ENCODE measurements around the gene CA12.

CA12 gene

GRCh38 chr15:63374686-63375520, 6.7 kb downstream of the CA12 start:
- DNase-seq: no peak

- no peak for DNase-seq
These were observed 7.6 kb downstream of the CA12 start for GRCh38 chr15:63373866-63374548.

GRCh38 chr15:63373330-63373729, 8.3 kb downstream of the CA12 start:
- DNase-seq: no peak

GRCh38 chr15:63372753-63373152, 8.9 kb downstream of the CA12 start:
- DNase-seq: no peak

GRCh38 chr15:63372018-63372705, 9.5 kb downstream of the CA12 start:
- DNase-seq: no peak

GRCh38 chr15:63371297-63371918, 10.2 kb downstream of the CA12 start:
- DNase-seq: no peak

- no peak for DNase-seq
These were observed 10.9 kb downstream of the CA12 start for GRCh38 chr15:63370764-63371163.

- no peak for DNase-seq
These were observed 11.9 kb downstream of the CA12 start for GRCh38 chr15:63369781-63370180.

GRCh38 chr15:63369296-63369695, 12.3 kb downstream of the CA12 start:
- no peak for DNase-seq

GRCh38 chr15:63368503-63368902, 13.1 kb downstream of the CA12 start:
- no peak for DNase-seq

- no peak for DNase-seq
These were observed 13.7 kb downstream of the CA12 start for GRCh38 chr15:63367900-63368299.

- DNase-seq: no peak
These were observed 14.3 kb downstream of the CA12 start for GRCh38 chr15:63367390-63367789.

GRCh38 chr15:63366451-63366850, 15.2 kb downstream of the CA12 start:
- no peak for DNase-seq

GRCh38 chr15:63365273-63365680, 16.4 kb downstream of the CA12 start:
- no peak for DNase-seq

GRCh38 chr15:63364399-63365272, 17.0 kb downstream of the CA12 start:
- no peak for DNase-seq

- no peak for DNase-seq
These were observed 18.4 kb downstream of the CA12 start for GRCh38 chr15:63363292-63363691.

- DNase-seq: no peak
These were observed 18.8 kb downstream of the CA12 start for GRCh38 chr15:63362885-63363284.

GRCh38 chr15:63362196-63362595, 19.4 kb downstream of the CA12 start:
- no peak for DNase-seq

GRCh38 chr15:63360170-63360569, 21.5 kb downstream of the CA12 start:
- no peak for DNase-seq

GRCh38 chr15:63358241-63359029, 23.2 kb downstream of the CA12 start:
- DNase-seq: no peak

GRCh38 chr15:63357731-63358130, 23.9 kb downstream of the CA12 start:
- no peak for DNase-seq

Measured in central memory CD4-positive, alpha-beta T cell (primary cell).